Endothelial cell of umbilical vein (primary cell): ENCODE measurements around the gene POLR3B.
A peak's percentile ranks its signal among the peaks of the same experiment; 100 is the strongest.

Experiments used
- CTCF ChIP-seq, 2 donors: IDR thresholded peaks; 1 replicate in 1 of 2; 2 replicates in 1 of 2; pipeline ENCODE4 v1.5.1; 2011; ENCODE audit warnings: low read length in 2 of 2, mild to moderate bottlenecking in 2 of 2, moderate library complexity in 2 of 2, control low read depth in 1 of 2, inconsistent platforms in 1 of 2, low read depth in 1 of 2; ENCODE audit not compliant: insufficient read depth in 1 of 2; ENCODE audit errors: extremely low read depth in 1 of 2
- FOS ChIP-seq: IDR thresholded peaks from 2 replicates; pipeline ENCODE4 v1.6.1; 2011; ENCODE audit warnings: mild to moderate bottlenecking, low read length, moderate library complexity, borderline replicate concordance; ENCODE audit not compliant: insufficient read depth
- POLR2A ChIP-seq: IDR thresholded peaks from 2 replicates; pipeline ENCODE4 v1.6.1; 2012; ENCODE audit warnings: low read depth, mild to moderate bottlenecking, control low read depth, low read length

GRCh38 chr12:106345746-106346145, 11.8 kb upstream of the POLR3B start:
- peak; percentile 33 to 54 for TF ChIP-seq CTCF (IDR thresholded peaks at IDR 0.05; ENCODE audit: extremely low read depth in 1 of 2, insufficient read depth in 1 of 2, low read depth in 1 of 2, low read length in 2 of 2)
- TF ChIP-seq POLR2A: no peak
- TF ChIP-seq FOS: no peak
